T-helper 2 cell treated with Interferon-gamma antibody and Interleukin-4, amounts not matched to agents 100 ng/mL and 5 ng/mL, for 36 hours (primary cell): Measurements from ENCODE around the gene NOTUM. TPM values are rescaled to one million over a fixed set of nuclear protein-coding genes. Genes with fewer than 3 reads are reported as not detected.
"Not testable (repeated sequence)": the region's sequence is repeated elsewhere in the genome, so short reads cannot be mapped to it uniquely, and the experiment has no call there.

Source experiments
- intact Hi-C: fragments of 100-400 bp; cut with micrococcal nuclease; formaldehyde crosslinking; loops from one replicate; pipeline ENCODE4 v1.15.1; 2023
- total RNA-seq: library from RNA; stranded (reverse); gene quantifications from 2 replicates; pipeline ENCODE4 v1.2.3, GENCODE V29; 2022

The NOTUM gene
- total RNA-seq, 1 donor from 2014 or later: 0.48 TPM

DNA sequence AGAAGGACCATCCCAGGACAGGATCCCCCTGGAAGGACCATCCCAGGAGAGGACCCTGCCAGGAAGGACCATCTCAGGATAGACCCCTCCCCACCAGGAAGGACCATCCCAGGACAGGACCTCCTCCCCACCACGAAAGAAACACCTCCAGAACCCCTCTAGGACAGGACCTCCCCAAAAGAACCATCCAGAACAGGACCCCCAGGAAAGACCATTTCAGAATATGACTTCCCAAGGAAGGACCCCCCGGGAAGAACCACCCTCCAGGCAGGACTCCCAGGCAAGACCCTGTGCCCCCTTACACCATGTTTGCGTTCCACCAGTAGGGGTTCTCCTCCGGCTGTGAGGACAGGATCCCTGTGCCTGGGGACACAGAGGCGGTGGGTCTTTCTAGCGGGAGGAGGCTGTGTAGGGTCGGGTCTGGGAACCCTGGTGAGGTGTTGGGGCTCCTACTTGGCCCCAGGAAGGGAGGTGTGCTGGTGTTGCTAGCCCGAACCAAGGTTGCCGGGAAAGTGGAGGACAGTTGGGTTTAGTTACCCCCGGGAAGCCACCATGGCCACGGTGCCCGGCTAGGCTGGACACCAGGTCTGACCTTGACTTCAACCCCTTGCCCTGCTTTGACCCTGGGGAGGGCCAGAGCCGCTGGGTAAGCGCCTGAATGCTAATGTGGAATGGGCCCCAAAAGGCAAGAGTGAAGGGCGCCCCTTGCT is 2.2 kb downstream of the NOTUM start:
- intact Hi-C loops: loop anchor here (1.0 kb wide), 1 partner anchor 63 kb away; no protein-coding TSS in a partner anchor

DNA sequence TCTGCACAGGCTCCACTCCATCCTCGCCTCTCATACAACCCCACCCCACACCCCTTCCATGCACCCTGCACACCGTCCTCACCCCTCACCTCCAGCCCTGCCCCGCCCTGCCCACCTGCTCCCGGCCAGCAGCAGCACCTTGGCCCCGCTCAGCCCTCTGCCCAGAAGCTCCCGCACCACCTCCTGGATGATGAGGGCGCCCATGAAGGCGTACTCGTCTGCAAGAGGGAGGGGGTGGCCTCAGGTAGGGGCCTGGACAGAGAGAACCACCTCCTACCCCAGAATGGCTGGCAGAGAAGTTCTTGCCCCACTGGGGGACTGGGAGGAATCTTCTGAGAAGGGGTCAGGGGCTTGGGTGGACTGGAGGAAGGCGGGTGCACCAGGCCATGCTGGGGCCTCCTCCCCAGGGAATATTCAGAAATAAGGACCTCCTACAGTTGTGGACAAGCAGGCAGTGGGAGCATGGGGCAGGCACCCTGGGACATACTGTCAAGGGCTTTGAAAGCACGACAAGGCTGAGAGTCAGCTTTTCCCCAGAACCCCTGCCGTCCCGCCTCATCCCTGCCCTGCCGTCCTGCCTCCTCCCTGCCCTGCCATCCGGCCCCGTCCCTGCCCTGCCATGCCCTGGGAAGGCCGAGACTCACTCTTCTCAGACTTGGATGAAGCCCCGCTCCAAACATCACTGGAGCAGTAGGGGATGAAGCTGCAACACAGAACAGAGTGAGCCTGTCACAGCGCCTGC is 3.1 kb downstream of the NOTUM start:
- intact Hi-C loops: no loop called here

DNA sequence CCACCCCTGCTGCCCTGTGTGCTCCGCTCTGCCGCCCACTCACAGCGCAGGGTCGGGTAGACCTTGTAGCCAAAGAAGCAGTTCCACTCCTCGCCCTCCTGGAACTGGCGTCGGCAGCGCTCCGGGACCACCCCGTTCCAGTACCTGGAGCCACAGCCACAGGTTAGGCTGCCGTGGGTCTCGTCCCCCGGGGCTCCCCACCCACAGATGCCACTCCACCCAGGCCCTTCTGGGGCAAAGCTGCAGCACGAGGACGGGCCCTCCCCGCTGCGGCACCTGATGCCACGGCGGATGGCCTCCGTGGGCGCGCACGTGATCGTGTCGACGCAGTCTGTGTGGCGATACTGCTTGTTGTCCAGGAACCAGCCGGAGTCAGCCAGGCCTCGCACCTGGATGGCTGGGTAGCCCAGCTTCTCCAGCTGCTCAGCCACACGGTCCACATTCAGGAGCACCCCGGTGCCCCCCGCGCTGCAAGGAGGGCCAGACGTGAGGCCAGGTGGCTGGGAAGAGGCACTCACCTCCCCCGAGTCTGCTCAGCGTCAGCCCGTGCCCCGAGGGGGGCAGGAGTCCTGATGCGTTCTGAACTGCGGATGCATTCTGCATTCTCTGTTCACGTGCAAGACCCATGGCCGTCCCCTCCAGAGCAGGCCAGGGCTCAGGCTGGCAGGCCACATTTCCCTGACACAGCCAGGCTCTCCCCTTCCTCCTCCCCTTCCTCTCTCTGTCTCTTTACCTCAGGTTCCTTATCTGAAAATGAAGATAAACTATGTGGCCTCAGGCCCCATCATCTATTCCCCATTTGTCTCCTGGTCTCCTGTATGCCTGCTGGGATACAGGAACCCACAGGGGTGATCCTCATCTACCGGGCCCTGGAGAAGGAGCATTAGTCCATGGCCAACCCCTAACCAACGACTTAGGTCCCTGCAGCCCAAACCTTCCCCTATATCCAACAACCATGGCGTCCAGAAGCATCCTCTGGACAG is 4.1 kb downstream of the NOTUM start:
- intact Hi-C loops: no loop called here

GRCh38 chr17:81955756-81956544 is 5.0 kb downstream of the NOTUM start:
- intact Hi-C loops: no loop called here

DNA sequence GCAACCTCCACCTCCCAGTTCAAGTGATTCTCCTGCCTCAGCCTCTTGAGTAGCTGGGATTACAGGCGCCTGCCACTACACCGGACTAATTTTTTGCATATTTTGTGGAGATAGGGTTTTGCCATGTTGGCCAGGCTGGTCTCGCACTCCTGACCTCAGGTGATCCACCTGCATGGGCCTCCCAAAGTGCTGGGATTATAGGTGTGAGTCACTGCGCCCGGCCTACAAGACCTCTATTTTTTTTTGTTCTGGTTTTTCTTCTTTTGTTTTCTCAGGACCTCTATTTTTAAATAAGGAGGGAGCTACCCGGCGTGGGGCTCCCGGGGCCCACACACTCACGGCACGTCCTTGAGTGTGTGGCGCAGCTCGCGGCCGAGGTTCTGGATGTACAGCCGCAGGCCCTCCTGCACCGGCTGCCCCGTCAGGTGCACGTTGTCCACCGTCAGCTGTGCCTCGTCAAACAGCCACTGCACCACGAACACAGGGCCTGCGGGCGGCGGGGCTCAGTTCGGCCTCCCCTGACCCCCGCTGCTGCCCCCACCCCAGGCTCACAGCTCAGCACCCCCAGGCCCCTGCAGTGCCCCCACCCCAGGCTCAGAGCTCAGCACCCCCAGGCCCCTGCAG is 5.8 kb downstream of the NOTUM start:
- intact Hi-C loops: no loop called here

GRCh38 chr17:81954131-81955057 is 6.6 kb downstream of the NOTUM start:
- intact Hi-C loops: no loop called here

DNA sequence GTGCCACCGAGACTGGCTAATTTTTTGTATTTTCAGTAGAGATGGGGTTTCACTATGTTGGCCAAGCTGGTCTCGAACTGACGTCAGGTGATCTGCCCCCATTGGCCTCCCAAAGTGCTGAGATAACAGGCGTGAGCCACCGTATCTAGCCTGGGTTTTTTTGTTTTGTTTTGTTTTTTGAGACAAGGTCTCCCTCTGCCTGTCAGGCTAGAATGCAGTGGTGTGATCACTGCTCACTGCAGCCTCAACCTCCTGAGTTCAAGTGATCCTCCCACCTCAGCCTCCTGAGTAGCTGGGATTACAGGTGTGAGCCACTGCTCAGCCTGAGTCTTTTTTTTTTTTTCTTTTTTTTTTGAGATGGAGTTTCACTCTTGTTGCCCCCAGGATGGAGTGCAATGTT is 7.5 kb downstream of the NOTUM start:
- intact Hi-C loops: not testable (repeated sequence)

GRCh38 chr17:81952792-81953228 is 8.2 kb downstream of the NOTUM start:
- intact Hi-C loops: no loop called here

DNA sequence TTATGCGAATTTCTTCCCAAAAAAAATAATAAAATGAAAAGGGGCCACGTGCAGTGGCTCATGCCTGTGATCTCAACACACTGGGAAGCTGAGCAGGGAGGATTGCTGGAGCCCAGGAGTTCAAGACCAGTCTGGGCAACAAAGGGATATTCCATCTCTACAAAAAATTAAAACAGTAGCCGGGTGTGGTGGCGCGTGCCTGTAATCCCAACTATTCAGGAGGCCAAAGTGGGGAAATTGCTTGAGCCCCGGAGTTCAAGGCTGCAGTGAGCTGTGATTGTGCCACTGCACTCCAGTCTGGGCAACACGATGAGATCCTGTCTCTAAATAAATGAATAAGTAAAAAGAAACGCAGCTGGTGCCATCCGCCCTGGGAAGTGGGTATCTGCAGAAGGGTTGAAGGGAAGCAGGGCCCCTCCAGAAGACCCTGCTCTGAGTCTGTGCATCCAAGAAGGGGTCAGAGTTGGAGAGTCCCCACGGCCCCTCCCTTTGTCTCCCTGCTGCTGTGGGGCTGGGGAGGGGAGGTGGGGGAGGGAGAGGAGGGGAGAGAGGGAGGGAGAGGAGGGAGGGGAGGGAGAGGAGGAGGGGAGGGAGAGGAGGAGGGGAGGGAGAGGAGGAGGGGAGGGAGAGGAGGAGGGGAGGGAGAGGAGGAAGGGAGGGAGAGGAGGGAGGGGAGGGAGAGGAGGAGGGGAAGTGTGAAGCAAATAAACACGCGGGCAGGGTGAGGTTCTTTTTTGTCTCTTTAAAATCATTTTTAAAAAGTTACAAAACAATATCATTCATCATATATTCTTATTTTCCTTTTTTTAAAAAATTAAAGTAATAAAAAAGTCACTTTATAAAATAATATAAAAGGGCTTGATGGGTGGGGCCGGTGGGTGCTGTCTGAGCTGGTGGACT is 9.0 kb downstream of the NOTUM start:
- intact Hi-C loops: no loop called here

- intact Hi-C loops: no loop called here
These were observed 10.5 kb downstream of the NOTUM start for GRCh38 chr17:81950501-81950900.

- intact Hi-C loops: no loop called here
These were observed 12.2 kb downstream of the NOTUM start for GRCh38 chr17:81948635-81949378.

- intact Hi-C loops: no loop called here
These were observed 13.8 kb downstream of the NOTUM start, which contains the start of gene MYADML2 for GRCh38 chr17:81947189-81947588. Gene MYADML2, minus strand, starts transcription at chr17:81947233. Its CDS starts 5,492 bp downstream, at chr17:81941741.

DNA sequence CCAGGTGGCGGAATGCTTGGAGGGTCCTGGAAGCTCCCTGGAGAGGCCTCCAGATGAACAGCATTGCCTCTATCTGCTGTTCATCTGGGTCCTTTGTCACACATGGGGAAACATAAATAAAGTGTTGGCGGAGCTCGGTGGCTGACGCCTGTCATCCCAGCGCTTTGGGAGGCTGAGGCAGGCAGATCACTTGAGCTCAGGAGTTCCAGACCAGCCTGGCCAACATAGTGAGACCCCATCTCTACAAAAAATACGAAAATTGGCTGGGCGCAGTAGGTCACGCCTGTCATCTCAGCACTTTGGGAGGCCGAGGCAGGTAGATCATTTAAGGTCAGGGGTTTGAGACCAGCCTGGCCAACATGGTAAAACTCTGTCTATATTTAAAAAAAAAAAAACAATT is 16.1 kb downstream of the NOTUM start:
- intact Hi-C loops: no loop called here

DNA sequence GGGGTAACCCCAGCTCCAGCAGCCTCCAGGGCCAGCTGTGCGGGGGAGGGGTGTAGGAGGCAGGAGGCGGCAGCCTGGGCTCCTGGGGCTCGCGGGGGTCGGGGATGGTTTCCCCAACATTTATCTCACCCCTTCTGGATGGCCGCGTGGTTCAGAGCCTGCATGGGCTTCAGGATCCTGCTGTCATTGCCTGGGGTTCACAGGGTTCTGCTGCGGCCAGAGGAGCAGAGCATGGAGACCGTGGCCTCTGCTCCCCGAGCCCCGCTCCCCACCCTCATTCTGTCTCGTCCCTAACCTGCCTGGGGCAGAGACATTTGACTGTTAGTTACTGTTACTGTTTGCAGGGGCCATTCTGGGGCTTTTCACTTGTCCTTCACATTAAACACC is 18.8 kb downstream of the NOTUM start:
- intact Hi-C loops: no loop called here

GRCh38 chr17:81941484-81942166 is 19.4 kb downstream of the NOTUM start:
- intact Hi-C loops: no loop called here

GRCh38 chr17:81940538-81941483 is 20.2 kb downstream of the NOTUM start:
- intact Hi-C loops: no loop called here
